ENCODE results near the gene HOXB8.

HOXB8 gene

GRCh38 chr17:48611681-48612455, 3.2 kb downstream of the HOXB8 start:
- DNase-seq = peak; percentile 89

- DNase-seq = no peak
Observed at GRCh38 chr17:48611213-48611612, 3.9 kb downstream of the HOXB8 start.

DNA sequence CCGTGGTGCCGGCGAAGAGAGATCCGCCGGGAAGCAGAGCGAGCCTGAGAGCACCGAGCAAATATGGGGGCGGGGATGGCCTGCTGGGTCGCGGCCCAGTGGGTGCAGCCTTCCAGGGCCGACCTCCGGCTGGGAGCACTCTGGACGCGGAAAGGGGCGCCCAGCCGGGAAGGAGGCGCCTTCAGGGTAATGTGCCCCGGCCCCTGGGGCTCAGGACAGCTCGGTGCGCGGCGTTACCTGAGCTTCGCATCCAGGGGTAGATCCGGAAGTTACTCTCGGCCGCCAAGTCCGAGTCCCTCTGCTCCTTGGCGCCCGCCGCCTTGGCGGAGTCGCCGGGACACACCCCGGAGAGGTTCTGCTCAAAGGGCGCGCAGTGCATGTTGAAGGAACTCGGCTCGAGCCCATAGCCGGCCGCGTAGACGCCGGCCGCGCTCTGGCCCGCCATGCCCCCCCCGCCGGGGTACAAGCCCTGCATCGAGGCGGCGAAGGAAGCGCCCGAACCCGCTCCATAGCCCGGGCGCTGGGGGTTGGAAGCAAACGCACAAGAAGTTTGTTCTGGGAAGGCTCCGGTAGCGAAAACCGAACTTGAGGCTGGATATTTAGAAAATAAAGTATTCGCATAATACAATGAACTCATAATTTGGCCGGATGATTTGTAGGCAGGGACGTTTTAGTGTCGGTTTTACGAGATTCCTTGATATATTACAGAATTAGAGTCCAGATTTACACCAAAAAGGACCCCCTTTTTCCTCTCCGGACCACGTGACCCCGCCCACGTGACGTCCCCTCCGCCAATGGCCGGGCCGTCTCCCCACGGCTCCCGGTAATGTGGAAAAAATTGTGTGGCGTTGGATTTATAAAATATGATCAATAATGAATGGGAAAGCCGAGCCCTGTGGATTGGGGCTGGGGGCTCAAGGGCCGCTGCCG, 4.5 kb downstream of the HOXB8 start, which contains the start of gene HOXB7:
Gene HOXB7, minus strand, starts transcription at position 736 of the 930 bp plus-strand sequence. Its CDS starts 99 bp downstream, at position 637.
- peak; percentile 90 for DNase-seq

GRCh38 chr17:48609759-48610281, 5.3 kb downstream of the HOXB8 start:
- no peak for DNase-seq

DNA sequence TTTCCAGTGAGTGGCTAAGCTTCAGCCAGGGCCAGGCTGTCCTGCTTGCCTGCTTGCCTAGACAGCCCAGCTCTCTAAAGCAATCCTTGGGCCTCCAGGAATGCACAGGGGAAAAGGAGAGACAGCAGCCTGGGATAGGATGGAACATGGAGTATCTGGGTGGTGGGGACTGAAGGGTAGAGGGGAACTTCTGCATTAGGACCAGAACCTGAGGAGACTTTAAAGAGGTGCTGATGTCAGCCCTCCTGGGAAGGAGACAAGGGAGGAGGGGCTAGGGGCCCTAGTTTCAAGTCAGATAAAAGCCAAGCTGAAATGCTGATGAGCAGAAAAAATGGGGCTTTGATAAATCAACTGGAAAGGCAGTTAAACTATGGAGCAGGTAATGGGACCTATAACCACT, 6.1 kb downstream of the HOXB8 start:
- no peak for DNase-seq

DNA sequence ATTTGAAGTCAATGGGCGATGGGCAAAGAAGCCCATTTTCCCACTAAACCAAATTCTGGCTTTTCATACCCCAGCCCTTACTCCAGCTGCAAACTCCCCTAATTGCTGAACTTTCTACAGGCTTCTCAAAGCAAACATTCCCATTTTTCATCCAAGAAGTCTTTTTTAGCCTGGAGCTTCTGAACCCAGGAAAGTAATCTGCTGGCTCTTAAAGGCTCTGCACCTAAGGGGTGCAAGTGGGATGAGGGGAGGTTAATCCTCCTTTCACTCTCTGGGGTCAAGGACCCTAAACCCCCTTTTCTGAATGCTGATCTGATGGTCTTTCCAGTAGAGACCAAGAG, 6.6 kb downstream of the HOXB8 start:
- DNase-seq = no peak

GRCh38 chr17:48606892-48607614, 8.0 kb downstream of the HOXB8 start:
- DNase-seq = no peak

GRCh38 chr17:48605991-48606891, 8.9 kb downstream of the HOXB8 start:
- peak; percentile 81 for DNase-seq

GRCh38 chr17:48605409-48605919, 9.6 kb downstream of the HOXB8 start:
- DNase-seq = no peak

DNA sequence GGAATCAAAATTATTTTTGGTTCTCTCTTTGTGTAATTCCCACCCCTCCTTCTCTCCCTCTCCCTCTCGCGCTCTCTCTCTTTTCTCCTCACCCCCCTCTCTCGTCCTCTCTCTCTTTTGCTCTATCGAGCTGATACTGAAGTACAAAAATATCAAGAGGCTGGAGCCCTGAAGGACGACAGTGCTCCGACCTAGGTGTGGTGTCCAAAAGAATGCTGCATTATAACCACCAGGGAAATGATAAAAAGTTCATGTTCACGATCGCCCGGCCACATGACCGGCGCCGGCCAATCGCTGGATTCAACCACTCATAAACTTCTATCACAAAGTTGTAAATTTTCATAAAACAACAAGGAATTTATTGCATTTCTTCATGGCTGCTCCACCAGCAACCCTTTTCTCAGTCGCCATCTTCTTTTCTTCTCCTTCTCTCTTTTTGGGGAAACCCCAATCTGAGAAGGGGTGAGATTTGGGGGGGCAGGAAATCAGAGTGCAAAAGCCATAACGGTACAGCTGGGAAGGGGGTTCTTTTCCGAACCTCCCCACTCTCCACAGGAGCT, 10.2 kb downstream of the HOXB8 start, which contains the start of gene HOXB6:
Gene HOXB6, minus strand, starts transcription at position 217 of the 560 bp plus-strand sequence. CDS start 6,836 bp downstream, outside the sequence.
- DNase-seq = peak; percentile 81

- no peak for DNase-seq
Observed at GRCh38 chr17:48603959-48604769, 10.9 kb downstream of the HOXB8 start.

- DNase-seq = no peak
Observed at GRCh38 chr17:48601539-48602425, 13.3 kb downstream of the HOXB8 start.

DNA sequence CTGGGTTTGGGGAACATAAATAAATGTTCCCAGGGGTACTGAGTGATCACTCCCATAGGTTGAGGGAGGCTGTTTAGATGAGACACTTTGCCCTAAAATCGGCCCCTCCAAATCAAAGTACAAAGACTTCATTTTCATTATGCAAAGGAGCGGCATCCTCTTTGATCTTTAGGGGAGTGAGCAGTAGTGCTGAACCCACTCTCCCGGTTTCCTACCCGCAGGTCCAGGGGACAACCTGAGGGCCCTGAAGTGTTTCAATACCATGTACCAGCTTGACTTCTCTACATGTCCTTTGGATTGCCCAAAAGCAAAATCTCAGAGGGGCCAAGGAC, 13.9 kb downstream of the HOXB8 start:
- no peak for DNase-seq

- no peak for DNase-seq
Observed at GRCh38 chr17:48600244-48601098, 14.6 kb downstream of the HOXB8 start.

GRCh38 chr17:48599354-48599753, 15.7 kb downstream of the HOXB8 start:
- no peak for DNase-seq

DNA sequence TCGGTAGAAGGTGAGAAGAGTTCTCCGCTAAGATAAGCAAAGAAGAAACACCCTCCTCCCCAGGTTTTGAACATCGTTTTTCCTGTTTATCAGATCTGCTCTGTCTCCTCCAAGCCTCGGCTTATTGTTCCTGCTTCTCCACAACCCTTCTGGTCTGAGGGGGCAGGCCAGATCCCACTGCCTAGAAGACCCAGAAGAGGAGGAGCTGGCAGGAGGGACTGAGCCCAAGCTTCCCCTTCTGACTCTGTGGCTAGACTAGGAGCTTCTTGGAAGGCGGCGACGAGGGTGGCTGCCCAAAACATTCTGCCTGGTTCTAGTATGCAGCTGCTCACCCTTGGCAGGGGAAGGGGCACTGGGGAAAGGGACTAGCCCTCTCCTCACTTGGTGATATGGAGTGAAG, 16.4 kb downstream of the HOXB8 start:
- DNase-seq = no peak

GRCh38 chr17:48597778-48598631, 17.1 kb downstream of the HOXB8 start:
- peak; percentile 86 for DNase-seq
